HG02588 (cell line): Measurements from ENCODE around the gene LRRC23.

Experiments
- ATAC-seq: cut with Tn5 transposase; IDR thresholded peaks from one replicate; pipeline ENCODE4 v1.9.1; 2021; ENCODE audit warnings: mild to moderate bottlenecking, moderate library complexity; ENCODE audit not compliant: unreplicated experiment

Gene LRRC23

GRCh38 chr12:6955108-6956020, 50.7 kb downstream of the LRRC23 start:
- no peak for ATAC-seq

- no peak for ATAC-seq
These were observed 51.6 kb downstream of the LRRC23 start for GRCh38 chr12:6956021-6956727.

- ATAC-seq = no peak
These were observed 52.6 kb downstream of the LRRC23 start for GRCh38 chr12:6957151-6957701.

- ATAC-seq = no peak
These were observed 53.4 kb downstream of the LRRC23 start for GRCh38 chr12:6957741-6958608.

- no peak for ATAC-seq
These were observed 54.0 kb downstream of the LRRC23 start for GRCh38 chr12:6958609-6959057.

- ATAC-seq = peak; percentile 43
These were observed 54.6 kb downstream of the LRRC23 start for GRCh38 chr12:6959058-6959804.

- ATAC-seq = no peak
These were observed 55.4 kb downstream of the LRRC23 start for GRCh38 chr12:6959805-6960592.

GRCh38 chr12:6960593-6961277, 56.1 kb downstream of the LRRC23 start:
- ATAC-seq = no peak

GRCh38 chr12:6961278-6961694, 56.7 kb downstream of the LRRC23 start:
- no peak for ATAC-seq

- no peak for ATAC-seq
These were observed 57.2 kb downstream of the LRRC23 start for GRCh38 chr12:6961695-6962284.

- ATAC-seq = no peak
These were observed 57.8 kb downstream of the LRRC23 start for GRCh38 chr12:6962285-6963015.

- ATAC-seq = no peak
These were observed 58.6 kb downstream of the LRRC23 start for GRCh38 chr12:6963016-6963731.
